ENCODE results near the gene MAP1S. TPM values are rescaled to one million over a fixed set of nuclear protein-coding genes. Genes with fewer than 3 reads are reported as not detected.

The MAP1S gene
- 3.8 and 12.2 TPM in 2 replicates for total RNA-seq (2016; rRNA removed; fragmentation: Illumina TruSeq; extraction: Trizol)
- total RNA-seq (2016; cell fraction: cytosol; rRNA removed; fragmentation: Illumina TruSeq; extraction: Trizol; ENCODE audit: low read depth): 2.4 and 2.8 TPM in 2 replicates
- 6.4 and 9.5 TPM in 2 replicates for total RNA-seq (2016; cell fraction: insoluble cytoplasmic fraction; rRNA removed; fragmentation: Illumina TruSeq; extraction: Trizol)
- total RNA-seq (2016; cell fraction: membrane; rRNA removed; fragmentation: Illumina TruSeq; extraction: Trizol): 6.3 and 6.5 TPM in 2 replicates
- total RNA-seq (2016; cell fraction: nucleus; rRNA removed; fragmentation: Illumina TruSeq; extraction: Trizol): 6.7 and 10.0 TPM in 2 replicates
- polyA plus RNA-seq (2011; rRNA removed): 7.3 and 8.2 TPM in 2 replicates
- polyA plus RNA-seq (2011; cell fraction: cytosol; rRNA removed): 3.3 and 5.6 TPM in 2 replicates
- 34.8 and 36.5 TPM in 2 replicates for polyA plus RNA-seq (2011; cell fraction: nucleus; rRNA removed)
- polyA plus RNA-seq (2012): 18.2 and 28.7 TPM in 2 replicates
- 1.0 and 1.3 TPM in 2 replicates for polyA plus RNA-seq (2016; cell fraction: cytosol; fragmentation: Illumina TruSeq; extraction: Trizol; ENCODE audit: low read depth)
- 8.8 and 13.1 TPM in 2 replicates for polyA plus RNA-seq (2016; cell fraction: insoluble cytoplasmic fraction; fragmentation: Illumina TruSeq; extraction: Trizol; ENCODE audit: low read depth)
- 2.1 and 3.2 TPM in 2 replicates for polyA plus RNA-seq (2016; cell fraction: membrane; fragmentation: Illumina TruSeq; extraction: Trizol; ENCODE audit: low read depth)
- polyA plus RNA-seq (2016; cell fraction: nucleus; fragmentation: Illumina TruSeq; extraction: Trizol; ENCODE audit: insufficient read depth, low read depth): 15.3 and 23.8 TPM in 2 replicates
- 37.6 and 52.5 TPM in 2 replicates for polyA minus RNA-seq (2011; rRNA and poly(A)+ RNA removed; ENCODE audit: low replicate concordance)
- polyA minus RNA-seq (2011; cell fraction: cytosol; rRNA and poly(A)+ RNA removed): 19.4 and 24.6 TPM in 2 replicates
- polyA minus RNA-seq (2011; cell fraction: nucleus; rRNA and poly(A)+ RNA removed): 10.9 and 11.4 TPM in 2 replicates
- percentile 54 among the genes with signal in this experiment for Bru-seq, nascent RNA
- percentile 67 among the genes with signal in this experiment for BruChase-seq, experiment 1, labeled RNA remaining after a 6-hour chase
- percentile 65 among the genes with signal in this experiment for BruChase-seq, experiment 2, labeled RNA remaining after a 2-hour chase
- long read RNA-seq, experiment 1, transcript MAP1S-201 (7 exons, 3,419 nt): major isoform, 6 of 14 reads
- long read RNA-seq, experiment 1, partial matches to known transcripts: 8 of 14 reads
- long read RNA-seq, experiment 1, other reads (novel, unspliced or antisense): 0 of 14 reads
- long read RNA-seq, experiment 2, transcript MAP1S-201 (7 exons, 3,419 nt): major isoform, 32 of 61 reads
- long read RNA-seq, experiment 2, partial matches to known transcripts: 23 of 61 reads
- long read RNA-seq, experiment 2, other reads (novel, unspliced or antisense): 3 of 61 reads

- POLR2A ChIA-PET: interaction anchor here (1.0 to 2.3 kb wide), 6 partner anchors 19 to 314 kb away, joined by 3 to 7 read pairs (median 4); partner anchors contain the start of genes B3GNT3, BST2 and CCDC124
- peak within 1 kb of the TSS; percentile 87 to 96 (median 89) for H3K4me3 ChIP-seq (replicated peaks in 1 of 3; ENCODE audit: insufficient read depth in 1 of 3, low read depth in 2 of 3, low read length in 3 of 3)
- H3K4me1 ChIP-seq (ENCODE audit: insufficient read depth, low read length): peaks cover 40% of the 10 kb centered on the region
- H3K4me2 ChIP-seq (ENCODE audit: low read depth, low read length): peak within 1 kb of the TSS; percentile 99
- BruUV-seq (replicated peaks): no TSS peak
- no peaks in the 10 kb centered on the region; a peak in 1 of 5 replicates for H3K27me3 ChIP-seq (ENCODE audit: control insufficient read depth in 1 of 2, insufficient read depth in 2 of 2, low read length in 2 of 2)
- no peak for FAIRE-seq
- H3K9ac ChIP-seq (ENCODE audit: insufficient read depth, low read depth, low read length): peak within 1 kb of the TSS; percentile 82
- in situ Hi-C loops (cut with HindIII; ENCODE audit: extremely low pct_ligation_motif_present, low pct_unique_long_range_greater_than_20kb) (no loop called here), intact Hi-C loops (cut with micrococcal nuclease; ENCODE audit: unreplicated experiment) (no loop called here)
- peak within 1 kb of the TSS; percentile 20 for H2AFZ ChIP-seq (ENCODE audit: low read length)
- peak; percentile 83 for ATAC-seq
- peaks cover 11% of the 10 kb centered on the region; the same call in 1 of the 2 replicates for H4K20me1 ChIP-seq (ENCODE audit: insufficient read depth, low read length)
- H3K36me3 ChIP-seq (replicated peaks in 1 of 2; ENCODE audit: control insufficient read depth in 1 of 2, insufficient read depth in 2 of 2, low read length in 2 of 2): peaks cover 3% of the 10 kb centered on the region in 2 experiments; a peak in 2 of 5 replicates
- CTCF ChIA-PET (ENCODE audit: low intra/inter-chr PET ratio, low total read pairs): no interaction called here
- peak; percentile 45 for DNase-seq (ENCODE audit: low spot score)
- 2% methylated on average over 15 of the region's 53 CpGs for WGBS (ENCODE audit: low lambda C conversion rate)
- H3K27ac ChIP-seq (ENCODE audit: extremely low read length, insufficient read depth, low read length): peak within 1 kb of the TSS; percentile 38
- no peaks in the 10 kb centered on the region for H3K9me3 ChIP-seq (ENCODE audit: low read length)
- peaks cover 19% of the 10 kb centered on the region for H3K79me2 ChIP-seq (ENCODE audit: insufficient read depth, low read length)
- peak; percentile 70 for TF ChIP-seq ZNF143 (CRISPR knock-in tag; IDR thresholded peaks at IDR 0.05)
- TF ChIP-seq LRRFIP1 (CRISPR knock-in tag; conservative IDR thresholded peaks at IDR 0.05): no peak
- TF ChIP-seq ZSCAN22 (CRISPR knock-in tag; IDR thresholded peaks at IDR 0.05): no peak
- no peak for TF ChIP-seq ZNF678 (CRISPR knock-in tag; IDR thresholded peaks at IDR 0.05)
- TF ChIP-seq GATAD1 (CRISPR knock-in tag; IDR thresholded peaks at IDR 0.05): peak; percentile 70
- 0 out of 2 replicates have a peak, but pooled peaks have one; percentile 52 for TF ChIP-seq REL (CRISPR knock-in tag; conservative IDR thresholded peaks at IDR 0.05)
- TF ChIP-seq ZNF367 (CRISPR knock-in tag; IDR thresholded peaks at IDR 0.05; ENCODE audit: borderline replicate concordance): no peak
- TF ChIP-seq ASH2L (IDR thresholded peaks at IDR 0.05; ENCODE audit: insufficient read length, low read depth, low read length): peak; percentile 45
- no peak for TF ChIP-seq ARID2 (CRISPR knock-in tag; IDR thresholded peaks at IDR 0.05; ENCODE audit: borderline replicate concordance)
- TF ChIP-seq ZNF296 (CRISPR knock-in tag; conservative IDR thresholded peaks at IDR 0.05): no peak
- TF ChIP-seq ZEB1 (IDR thresholded peaks at IDR 0.05; ENCODE audit: insufficient replicate concordance, low read depth): no peak
- TF ChIP-seq ERF (CRISPR knock-in tag; IDR thresholded peaks at IDR 0.05): no peak; the same call in 1 of the 2 replicates
- TF ChIP-seq ATF1 (CRISPR knock-in tag; IDR thresholded peaks at IDR 0.05): no peak
- TF ChIP-seq ZNF839 (CRISPR knock-in tag; IDR thresholded peaks at IDR 0.05; ENCODE audit: borderline replicate concordance): no peak
- no peak for TF ChIP-seq ZNF124 (CRISPR knock-in tag; IDR thresholded peaks at IDR 0.05)
- TF ChIP-seq RXRB (CRISPR knock-in tag; IDR thresholded peaks at IDR 0.05; ENCODE audit: borderline replicate concordance): peak; percentile 49; the same call in 1 of the 2 replicates
- no peak for TF ChIP-seq MED8 (CRISPR knock-in tag; IDR thresholded peaks at IDR 0.05; ENCODE audit: insufficient replicate concordance)
Measured at GRCh38 chr19:17718947-17719711, at the start of gene MAP1S. TSS of gene MAP1S (plus strand) at chr19:17719480. CDS start at chr19:17719503, 23 bp downstream.
